DND-41 (cell line): ENCODE data around the gene ZSCAN12.
"Not testable (repeated sequence)": the region's sequence is repeated elsewhere in the genome, so short reads cannot be mapped to it uniquely, and the experiment has no call there.

Experiments used
- ATAC-seq: fragments of 200-7000 bp; cut with Tn5 transposase; 3 replicates; pipeline ENCODE4 v1.9.1; 2021; ENCODE audit warnings: low read depth; ENCODE audit not compliant: insufficient read depth
- DNase-seq: peaks from one replicate; pipeline ENCODE4 v3.0.0-alpha.2; 2020
- H2AFZ ChIP-seq: 2 replicates; pipeline ENCODE4 v1.6.0; 2012; ENCODE audit warnings: low read depth, low read length
- H3K27ac ChIP-seq: 2 replicates; pipeline ENCODE4 v1.5.1; 2012; ENCODE audit warnings: low read length, inconsistent platforms
- H3K27me3 ChIP-seq: fragments of 200-600 bp; sonication (generic); 2 replicates; pipeline ENCODE4 v1.6.0; 2012; ENCODE audit warnings: low read length, mild to moderate bottlenecking, inconsistent platforms; ENCODE audit not compliant: insufficient read depth, poor library complexity
- H3K36me3 ChIP-seq: 2 replicates; pipeline ENCODE4 v1.5.1; 2012; ENCODE audit warnings: low read length, inconsistent platforms; ENCODE audit not compliant: insufficient read depth
- H3K4me1 ChIP-seq: 2 replicates; pipeline ENCODE4 v1.5.1; 2012; ENCODE audit warnings: mild to moderate bottlenecking, low read length; ENCODE audit not compliant: insufficient read depth
- H3K4me2 ChIP-seq: 2 replicates; pipeline ENCODE4 v1.6.0; 2012; ENCODE audit warnings: mild to moderate bottlenecking, moderate library complexity, low read length, inconsistent platforms; ENCODE audit not compliant: insufficient read depth
- H3K4me3 ChIP-seq, 2 experiments: fragments of 200-600 bp in 1 of 2; shearing (Covaris generic) in 1 of 2; 2 replicates each; pipeline ENCODE4 v1.5.1; 2012 to 2016; ENCODE audit warnings: inconsistent platforms in 2 of 2, low read length in 2 of 2, mild to moderate bottlenecking in 2 of 2, low read depth in 1 of 2, moderate library complexity in 1 of 2
- H3K79me2 ChIP-seq: 2 replicates; pipeline ENCODE4 v1.6.0; 2012; ENCODE audit warnings: low read length, inconsistent platforms; ENCODE audit not compliant: insufficient read depth
- H3K9ac ChIP-seq: 2 replicates; pipeline ENCODE4 v1.6.0; 2012; ENCODE audit warnings: low read depth, mild to moderate bottlenecking, inconsistent platforms, low read length, moderate library complexity
- H3K9me3 ChIP-seq: 2 replicates; pipeline ENCODE4 v1.5.1; 2012; ENCODE audit warnings: low read length, moderate library complexity, mild to moderate bottlenecking, inconsistent platforms; ENCODE audit not compliant: insufficient read depth, severe bottlenecking
- H4K20me1 ChIP-seq: 2 replicates; pipeline ENCODE4 v1.6.0; 2012; ENCODE audit warnings: low read length; ENCODE audit not compliant: insufficient read depth
- EZH2 ChIP-seq: IDR thresholded peaks from 3 replicates; pipeline ENCODE4 v1.6.1; 2012; ENCODE audit warnings: borderline replicate concordance, low read depth, mild to moderate bottlenecking, moderate library complexity, low read length, inconsistent platforms; ENCODE audit not compliant: severe bottlenecking
- TF ChIP-seq, protein P1 (sequence below): IDR thresholded peaks from 2 replicates; pipeline ENCODE4 v1.5.1; 2012; ENCODE audit warnings: borderline replicate concordance, low read length, moderate library complexity, mild to moderate bottlenecking; ENCODE audit not compliant: poor library complexity, severe bottlenecking; ENCODE audit errors: extremely low read depth

The ZSCAN12 gene

DNA sequence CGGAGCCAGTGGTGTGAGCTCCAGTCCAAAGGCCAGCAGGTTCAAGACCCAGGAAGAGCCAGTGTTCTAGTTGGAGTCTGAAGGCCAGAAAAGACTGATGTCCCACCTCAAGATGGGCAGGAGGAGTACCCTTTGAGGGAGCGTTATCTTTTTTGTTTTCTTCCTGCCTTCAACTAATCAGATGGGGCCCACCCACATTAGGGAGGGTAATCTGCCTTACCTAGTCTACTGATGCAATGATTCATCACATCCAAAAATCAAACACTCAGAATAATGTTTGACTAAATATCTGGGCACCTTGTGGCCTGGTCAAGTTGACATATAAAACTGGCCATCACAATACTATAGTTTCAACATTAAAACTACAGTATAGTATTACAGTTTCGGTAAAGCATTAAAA is 30.1 kb downstream of the ZSCAN12 start:
- TF ChIP-seq, protein P1, sequence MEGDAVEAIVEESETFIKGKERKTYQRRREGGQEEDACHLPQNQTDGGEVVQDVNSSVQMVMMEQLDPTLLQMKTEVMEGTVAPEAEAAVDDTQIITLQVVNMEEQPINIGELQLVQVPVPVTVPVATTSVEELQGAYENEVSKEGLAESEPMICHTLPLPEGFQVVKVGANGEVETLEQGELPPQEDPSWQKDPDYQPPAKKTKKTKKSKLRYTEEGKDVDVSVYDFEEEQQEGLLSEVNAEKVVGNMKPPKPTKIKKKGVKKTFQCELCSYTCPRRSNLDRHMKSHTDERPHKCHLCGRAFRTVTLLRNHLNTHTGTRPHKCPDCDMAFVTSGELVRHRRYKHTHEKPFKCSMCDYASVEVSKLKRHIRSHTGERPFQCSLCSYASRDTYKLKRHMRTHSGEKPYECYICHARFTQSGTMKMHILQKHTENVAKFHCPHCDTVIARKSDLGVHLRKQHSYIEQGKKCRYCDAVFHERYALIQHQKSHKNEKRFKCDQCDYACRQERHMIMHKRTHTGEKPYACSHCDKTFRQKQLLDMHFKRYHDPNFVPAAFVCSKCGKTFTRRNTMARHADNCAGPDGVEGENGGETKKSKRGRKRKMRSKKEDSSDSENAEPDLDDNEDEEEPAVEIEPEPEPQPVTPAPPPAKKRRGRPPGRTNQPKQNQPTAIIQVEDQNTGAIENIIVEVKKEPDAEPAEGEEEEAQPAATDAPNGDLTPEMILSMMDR: no peak
- Histone ChIP-seq H2AFZ (no peak overlapping the region), H3K4me1 (no peaks in the 10 kb centered on the region), H3K79me2 (no peaks in the 10 kb centered on the region), H3K9me3 (no peaks in the 10 kb centered on the region), H3K27ac (no peak overlapping the region), H3K9ac (no peak overlapping the region), H3K4me3 (no peak overlapping the region), H3K4me2 (no peak overlapping the region), H3K27me3 (no peaks in the 10 kb centered on the region), H3K36me3 (peaks cover 17% of the 10 kb centered on the region; the same call in 1 of the 2 replicates), H4K20me1 (no peaks in the 10 kb centered on the region)
- no peak for DNase-seq
- no peak for ATAC-seq

DNA sequence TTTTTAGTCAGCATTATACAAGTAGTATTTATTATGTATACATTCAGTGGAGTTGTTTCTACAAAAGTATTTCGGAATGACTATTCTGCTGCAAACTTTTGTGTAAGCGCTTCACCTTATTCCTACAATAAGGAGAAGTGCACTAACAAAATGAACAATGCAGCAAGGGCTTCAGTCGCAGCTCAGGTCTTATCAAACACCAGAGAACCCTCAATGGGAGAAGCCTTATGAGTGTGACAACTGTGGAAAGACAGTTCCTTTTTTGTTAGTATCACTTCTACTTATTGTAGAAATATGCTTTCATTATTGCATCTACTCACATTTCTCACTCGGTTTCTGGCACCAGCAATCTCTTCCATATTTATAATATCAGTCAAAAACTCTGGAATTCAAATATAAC is 31.0 kb downstream of the ZSCAN12 start:
- Histone ChIP-seq H3K27ac (no peak overlapping the region), H3K9me3 (no peaks in the 10 kb centered on the region), H2AFZ (no peak overlapping the region), H3K4me2 (no peak overlapping the region), H3K36me3 (peaks cover 24% of the 10 kb centered on the region), H3K79me2 (no peaks in the 10 kb centered on the region), H3K4me1 (no peaks in the 10 kb centered on the region), H4K20me1 (no peaks in the 10 kb centered on the region), H3K4me3 (no peak overlapping the region), H3K27me3 (no peaks in the 10 kb centered on the region), H3K9ac (no peak overlapping the region)
- TF ChIP-seq EZH2: no peak
- TF ChIP-seq, protein P1: no peak
- no peak for DNase-seq
- no peak for ATAC-seq

DNA sequence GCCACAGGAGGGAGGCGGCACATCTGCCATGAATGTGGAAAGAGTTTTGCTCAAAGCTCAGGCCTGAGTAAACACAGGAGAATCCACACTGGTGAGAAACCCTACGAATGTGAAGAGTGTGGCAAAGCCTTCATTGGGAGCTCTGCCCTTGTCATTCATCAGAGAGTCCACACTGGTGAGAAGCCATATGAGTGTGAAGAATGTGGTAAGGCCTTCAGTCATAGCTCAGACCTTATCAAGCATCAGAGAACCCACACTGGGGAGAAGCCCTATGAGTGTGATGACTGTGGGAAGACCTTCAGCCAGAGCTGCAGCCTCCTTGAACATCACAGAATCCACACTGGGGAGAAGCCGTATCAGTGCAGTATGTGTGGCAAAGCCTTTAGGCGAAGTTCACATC is 34.0 kb downstream of the ZSCAN12 start:
- not testable (repeated sequence) for ATAC-seq, H3K9me3 ChIP-seq, H3K27me3 ChIP-seq, H3K4me2 ChIP-seq, H3K9ac ChIP-seq, H3K4me3 ChIP-seq, DNase-seq, H3K27ac ChIP-seq, H2AFZ ChIP-seq, H3K79me2 ChIP-seq, H3K4me1 ChIP-seq, H4K20me1 ChIP-seq
- peaks cover 27% of the 10 kb centered on the region for H3K36me3 ChIP-seq

DNA sequence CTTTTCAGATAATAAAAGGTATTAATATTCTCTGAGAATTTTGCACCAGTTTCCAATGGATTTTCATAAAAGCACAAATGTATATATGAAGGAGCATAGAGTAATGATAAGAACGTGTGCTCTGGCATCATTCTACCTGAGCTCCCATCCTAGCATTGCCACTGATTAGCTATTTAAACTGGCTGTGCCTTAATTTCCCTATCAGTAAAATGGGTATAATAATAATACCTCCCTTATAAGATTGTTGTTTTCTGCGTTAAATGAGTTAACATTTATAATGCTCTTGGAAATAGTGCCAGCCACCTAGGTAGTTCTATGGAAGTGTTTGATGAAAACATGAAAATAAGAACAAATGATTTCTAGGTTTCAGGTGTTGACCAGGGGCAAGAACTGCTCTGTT is 38.6 kb downstream of the ZSCAN12 start:
- no peak for DNase-seq
- no peak overlapping the region for H3K27ac ChIP-seq

DNA sequence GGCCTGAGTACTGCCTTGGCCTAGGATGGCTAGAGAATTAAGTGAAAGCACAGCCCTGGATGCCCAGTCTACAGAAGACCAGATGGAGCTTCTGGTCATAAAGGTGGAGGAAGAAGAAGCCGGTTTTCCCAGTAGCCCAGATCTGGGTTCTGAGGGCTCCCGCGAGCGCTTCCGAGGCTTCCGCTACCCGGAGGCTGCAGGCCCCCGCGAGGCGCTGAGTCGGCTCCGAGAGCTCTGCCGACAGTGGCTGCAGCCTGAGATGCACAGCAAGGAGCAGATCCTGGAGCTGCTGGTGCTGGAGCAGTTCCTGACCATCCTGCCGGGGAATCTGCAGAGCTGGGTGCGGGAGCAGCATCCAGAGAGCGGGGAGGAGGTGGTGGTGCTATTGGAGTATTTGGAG is 40.0 kb downstream of the ZSCAN12 start:
- H3K27me3 ChIP-seq, H4K20me1 ChIP-seq, DNase-seq, H3K4me2 ChIP-seq, H3K9ac ChIP-seq, H3K4me3 ChIP-seq, ATAC-seq, H3K79me2 ChIP-seq, H3K9me3 ChIP-seq, H2AFZ ChIP-seq, H3K27ac ChIP-seq: not testable (repeated sequence)
- H3K36me3 ChIP-seq: peaks cover 13% of the 10 kb centered on the region
- peaks cover 20% of the 10 kb centered on the region for H3K4me1 ChIP-seq

More for the DNA sequence above, 38.6 kb downstream of the ZSCAN12 start:
- no peaks in the 10 kb centered on the region for H4K20me1 ChIP-seq
- H3K27me3 ChIP-seq: no peaks in the 10 kb centered on the region
- peaks cover 3% of the 10 kb centered on the region for H3K9me3 ChIP-seq
- H3K36me3 ChIP-seq: peaks cover 21% of the 10 kb centered on the region
- no peak overlapping the region for H3K4me3 ChIP-seq
- peaks cover 6% of the 10 kb centered on the region for H3K4me1 ChIP-seq
- H3K9ac ChIP-seq: no peak overlapping the region
- ATAC-seq: no peak
- H3K79me2 ChIP-seq: no peaks in the 10 kb centered on the region
- TF ChIP-seq, protein P1: no peak
- no peak for TF ChIP-seq EZH2
- H2AFZ ChIP-seq: no peak overlapping the region
- H3K4me2 ChIP-seq: no peak overlapping the region
